Thyroid gland (tissue), 4 donors: Measurements from ENCODE around the gene NRIP1.

ENCODE experiments used
- POLR2A ChIP-seq, 2 donors: fragments of 450-650 bp; IDR thresholded peaks; one replicate each; pipeline ENCODE4 v1.6.1; 2017; ENCODE audit warnings: antibody characterized with exemption in 2 of 2, mild to moderate bottlenecking in 2 of 2, moderate library complexity in 1 of 2
- TF ChIP-seq, protein P1 (sequence below), 6 experiments: fragments of 200-600 bp in 3 of 6; fragments of 450-650 bp in 3 of 6; sonication (generic) in 3 of 6; IDR thresholded peaks; one replicate each; pipeline ENCODE4 v1.5.1; 2016 to 2019; ENCODE audit warnings: antibody characterized with exemption in 6 of 6, mild to moderate bottlenecking in 2 of 6, inconsistent platforms in 1 of 6, moderate library complexity in 1 of 6

GRCh38 chr21:15023776-15024175 lies 41.0 kb downstream of the NRIP1 start:
- TF ChIP-seq, protein P1, sequence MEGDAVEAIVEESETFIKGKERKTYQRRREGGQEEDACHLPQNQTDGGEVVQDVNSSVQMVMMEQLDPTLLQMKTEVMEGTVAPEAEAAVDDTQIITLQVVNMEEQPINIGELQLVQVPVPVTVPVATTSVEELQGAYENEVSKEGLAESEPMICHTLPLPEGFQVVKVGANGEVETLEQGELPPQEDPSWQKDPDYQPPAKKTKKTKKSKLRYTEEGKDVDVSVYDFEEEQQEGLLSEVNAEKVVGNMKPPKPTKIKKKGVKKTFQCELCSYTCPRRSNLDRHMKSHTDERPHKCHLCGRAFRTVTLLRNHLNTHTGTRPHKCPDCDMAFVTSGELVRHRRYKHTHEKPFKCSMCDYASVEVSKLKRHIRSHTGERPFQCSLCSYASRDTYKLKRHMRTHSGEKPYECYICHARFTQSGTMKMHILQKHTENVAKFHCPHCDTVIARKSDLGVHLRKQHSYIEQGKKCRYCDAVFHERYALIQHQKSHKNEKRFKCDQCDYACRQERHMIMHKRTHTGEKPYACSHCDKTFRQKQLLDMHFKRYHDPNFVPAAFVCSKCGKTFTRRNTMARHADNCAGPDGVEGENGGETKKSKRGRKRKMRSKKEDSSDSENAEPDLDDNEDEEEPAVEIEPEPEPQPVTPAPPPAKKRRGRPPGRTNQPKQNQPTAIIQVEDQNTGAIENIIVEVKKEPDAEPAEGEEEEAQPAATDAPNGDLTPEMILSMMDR (IDR thresholded peaks at IDR 0.05) = no peak
- no peak for TF ChIP-seq POLR2A (IDR thresholded peaks at IDR 0.05)
